Measurements from ENCODE around the gene PIGQ.

The PIGQ gene

GRCh38 chr16:628321-629061 lies 58.7 kb downstream of the PIGQ start:
- no peak for DNase-seq (ENCODE audit: low spot score)

GRCh38 chr16:629185-629832 lies 59.5 kb downstream of the PIGQ start:
- DNase-seq (ENCODE audit: low spot score), result no peak

- DNase-seq (ENCODE audit: low spot score), result no peak
Measured at GRCh38 chr16:629833-630248, 60.1 kb downstream of the PIGQ start.

GRCh38 chr16:630249-630814 lies 60.6 kb downstream of the PIGQ start:
- DNase-seq (ENCODE audit: low spot score), result no peak

- peak; percentile 41 for DNase-seq (ENCODE audit: low spot score)
Measured at GRCh38 chr16:630815-631405, 61.1 kb downstream of the PIGQ start, which contains the start of gene WFIKKN1. Gene WFIKKN1 (plus strand): TSS chr16:630985. CDS start chr16:631254, 269 bp downstream.

- no peak for DNase-seq (ENCODE audit: low spot score)
Measured at GRCh38 chr16:631808-632358, 62.1 kb downstream of the PIGQ start.

GRCh38 chr16:632486-633335 lies 62.9 kb downstream of the PIGQ start:
- DNase-seq (ENCODE audit: low spot score), result no peak

GRCh38 chr16:633336-634050 lies 63.7 kb downstream of the PIGQ start:
- DNase-seq (ENCODE audit: low spot score), result no peak
